ENCODE measurements around the gene ANKDD1A. TPM values are rescaled to one million over a fixed set of nuclear protein-coding genes. Genes with fewer than 3 reads are reported as not detected.
A peak's percentile ranks its signal among the peaks of the same experiment; 100 is the strongest.

The ANKDD1A gene
- 1 to 10 TPM in 2 of 4 donors, under 1 TPM in 1, not detected in 1; 0.81 to 3.9 (median 1.7) TPM for polyA plus RNA-seq
- long read RNA-seq, donor 1, result 0 reads
- long read RNA-seq, donor 2, partial matches to known transcripts, result 37 of 37 reads
- long read RNA-seq, donor 2, other reads (novel, unspliced or antisense), result 0 of 37 reads
- long read RNA-seq, donor 3, partial matches to known transcripts, result 113 of 113 reads
- long read RNA-seq, donor 3, other reads (novel, unspliced or antisense), result 0 of 113 reads
- long read RNA-seq, donor 4, result 0 reads
- long read RNA-seq, donor 5, partial matches to known transcripts, result 5 of 15 reads
- long read RNA-seq, donor 5, other reads (novel, unspliced or antisense), result 10 of 15 reads
- long read RNA-seq, donor 6, partial matches to known transcripts, result 170 of 170 reads
- long read RNA-seq, donor 6, other reads (novel, unspliced or antisense), result 0 of 170 reads
- long read RNA-seq, donor 7, partial matches to known transcripts, result 106 of 106 reads
- long read RNA-seq, donor 7, other reads (novel, unspliced or antisense), result 0 of 106 reads
- long read RNA-seq, donor 8, result 0 reads
- long read RNA-seq, donor 9, partial matches to known transcripts, result 24 of 24 reads
- long read RNA-seq, donor 9, other reads (novel, unspliced or antisense), result 0 of 24 reads
- long read RNA-seq, donor 10, partial matches to known transcripts, result 52 of 52 reads
- long read RNA-seq, donor 10, other reads (novel, unspliced or antisense), result 0 of 52 reads

GRCh38 chr15:64911311-64912186 lies at the start of gene ANKDD1A:
TSS of gene ANKDD1A (plus strand) at chr15:64911902. CDS start at chr15:64911931, 29 bp downstream.
- Histone ChIP-seq H3K27me3 (ENCODE audit: control insufficient read depth in 3 of 3, insufficient read depth in 3 of 3, low read length in 3 of 3) (peaks cover 0 to 17% (median 0%) of the 10 kb centered on the region in 3 donors), H3K4me1 (ENCODE audit: control insufficient read depth in 3 of 3, insufficient read depth in 2 of 3, low read depth in 1 of 3, low read length in 2 of 3) (peaks cover 0 to 4% (median 0%) of the 10 kb centered on the region in 3 donors), H3K4me3 (ENCODE audit: low read depth in 1 of 3, low read length in 3 of 3) (peak within 1 kb of the TSS in 2 of 3 donors; percentile 26 to 61), H3K27ac (ENCODE audit: low read depth in 1 of 3, low read length in 2 of 3) (no peak within 1 kb of the TSS), H3K9me3 (ENCODE audit: control insufficient read depth in 2 of 2, insufficient read depth in 1 of 2, low read depth in 1 of 2, low read length in 1 of 2) (peaks cover 0 to under 1% of the 10 kb centered on the region in 2 donors), H3K36me3 (ENCODE audit: control insufficient read depth in 3 of 3, insufficient read depth in 2 of 3, low read depth in 1 of 3, low read length in 3 of 3) (peaks cover 0 to 2% (median 0%) of the 10 kb centered on the region in 3 donors)
- FAIRE-seq (no peak), DNase-seq (peak; percentile 33 to 76)
- WGBS, 3 donors, result 0 to 4% (median 4%) methylated on average over 66 to 72 of the region's 72 CpGs

- FAIRE-seq, result no peak
- Histone ChIP-seq H3K4me3 (ENCODE audit: low read depth in 1 of 3, low read length in 3 of 3) (no peak overlapping the region), H3K27ac (ENCODE audit: low read depth in 1 of 3, low read length in 2 of 3) (peak overlapping the region in 1 of 3 donors; percentile 8), H3K4me1 (ENCODE audit: control insufficient read depth in 3 of 3, insufficient read depth in 2 of 3, low read depth in 1 of 3, low read length in 2 of 3) (peaks cover 0 to 9% (median 9%) of the 10 kb centered on the region in 3 donors), H3K27me3 (ENCODE audit: control insufficient read depth in 3 of 3, insufficient read depth in 3 of 3, low read length in 3 of 3) (no peaks in the 10 kb centered on the region), H3K36me3 (ENCODE audit: control insufficient read depth in 3 of 3, insufficient read depth in 2 of 3, low read depth in 1 of 3, low read length in 3 of 3) (peaks cover 0 to 81% (median 4%) of the 10 kb centered on the region in 3 donors), H3K9me3 (ENCODE audit: control insufficient read depth in 2 of 2, insufficient read depth in 1 of 2, low read depth in 1 of 2, low read length in 1 of 2) (no peaks in the 10 kb centered on the region)
- WGBS, 3 donors, result 89 to 96% (median 95%) methylated on average over 4 of the region's 4 CpGs
- DNase-seq, result no peak
These were observed 49.7 kb upstream of the ANKDD1A start for GRCh38 chr15:64861960-64862359.

GRCh38 chr15:64862408-64862807 lies 49.3 kb upstream of the ANKDD1A start:
- FAIRE-seq (no peak), DNase-seq (no peak)
- Histone ChIP-seq H3K27me3 (ENCODE audit: control insufficient read depth in 3 of 3, insufficient read depth in 3 of 3, low read length in 3 of 3) (no peaks in the 10 kb centered on the region), H3K36me3 (ENCODE audit: control insufficient read depth in 3 of 3, insufficient read depth in 2 of 3, low read depth in 1 of 3, low read length in 3 of 3) (peaks cover 0 to 82% (median 4%) of the 10 kb centered on the region in 3 donors), H3K9me3 (ENCODE audit: control insufficient read depth in 2 of 2, insufficient read depth in 1 of 2, low read depth in 1 of 2, low read length in 1 of 2) (no peaks in the 10 kb centered on the region), H3K4me3 (ENCODE audit: low read depth in 1 of 3, low read length in 3 of 3) (no peak overlapping the region), H3K4me1 (ENCODE audit: control insufficient read depth in 3 of 3, insufficient read depth in 2 of 3, low read depth in 1 of 3, low read length in 2 of 3) (peaks cover 0 to 8% (median 4%) of the 10 kb centered on the region in 3 donors), H3K27ac (ENCODE audit: low read depth in 1 of 3, low read length in 2 of 3) (peak overlapping the region in 1 of 3 donors; percentile 8)
- WGBS, 3 donors, result 94 to 100% (median 100%) methylated on average over 1 of the region's 1 CpG

DNA sequence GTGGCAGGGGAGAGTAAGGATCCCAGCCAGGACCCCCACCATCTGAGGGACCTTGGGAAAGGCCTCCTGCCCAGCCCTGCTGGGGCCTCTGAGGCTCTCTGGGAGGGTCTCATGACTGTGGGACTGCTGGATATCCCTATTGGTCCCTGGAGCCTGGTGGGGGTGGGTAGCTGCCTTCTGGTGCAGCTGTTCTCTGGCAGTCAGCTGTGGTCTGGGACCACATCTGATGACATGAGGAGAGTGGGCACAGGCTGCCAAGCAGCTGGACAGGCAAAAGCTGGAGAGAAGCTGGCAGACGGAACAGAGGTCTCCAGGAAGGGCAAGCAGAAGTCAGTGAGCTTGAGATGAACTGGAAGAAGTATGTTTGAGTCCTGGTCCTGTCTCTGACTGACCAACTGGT lies 47.6 kb upstream of the ANKDD1A start:
- no peak for FAIRE-seq
- Histone ChIP-seq H3K27ac (ENCODE audit: low read depth in 1 of 3, low read length in 2 of 3) (peak overlapping the region in 1 of 3 donors; percentile 18), H3K4me1 (ENCODE audit: control insufficient read depth in 3 of 3, insufficient read depth in 2 of 3, low read depth in 1 of 3, low read length in 2 of 3) (no peaks in the 10 kb centered on the region)

DNA sequence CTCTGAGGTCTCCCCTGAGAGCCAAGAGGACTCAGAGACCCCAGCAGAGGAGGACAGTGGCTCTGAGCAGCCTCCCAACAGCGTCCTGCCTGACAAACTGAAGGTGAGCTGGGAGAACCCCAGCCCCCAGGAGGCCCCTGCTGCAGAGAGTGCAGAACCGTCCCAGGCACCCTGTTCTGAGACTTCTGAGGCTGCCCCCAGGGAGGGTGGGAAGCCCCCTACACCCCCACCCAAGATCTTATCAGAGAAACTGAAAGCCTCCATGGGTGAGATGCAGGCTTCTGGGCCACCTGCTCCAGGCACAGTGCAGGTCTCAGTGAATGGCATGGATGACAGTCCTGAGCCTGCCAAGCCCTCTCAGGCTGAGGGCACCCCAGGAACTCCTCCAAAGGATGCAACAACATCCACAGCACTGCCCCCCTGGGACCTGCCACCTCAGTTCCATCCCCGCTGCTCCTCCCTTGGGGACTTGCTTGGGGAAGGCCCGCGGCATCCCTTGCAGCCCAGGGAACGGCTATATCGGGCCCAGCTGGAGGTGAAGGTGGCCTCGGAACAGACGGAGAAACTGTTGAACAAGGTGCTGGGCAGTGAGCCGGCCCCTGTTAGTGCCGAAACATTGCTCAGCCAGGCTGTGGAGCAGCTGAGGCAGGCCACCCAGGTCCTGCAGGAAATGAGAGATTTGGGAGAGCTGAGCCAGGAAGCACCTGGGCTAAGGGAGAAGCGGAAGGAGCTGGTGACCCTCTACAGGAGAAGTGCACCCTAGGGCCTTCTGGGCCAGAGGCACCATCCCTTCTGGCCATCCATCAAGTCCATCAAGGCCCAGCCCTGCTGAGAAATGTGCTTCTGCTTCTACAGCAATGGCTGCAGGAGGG lies 46.3 kb upstream of the ANKDD1A start:
- DNase-seq (no peak), FAIRE-seq (no peak)
- Histone ChIP-seq H3K27me3 (ENCODE audit: control insufficient read depth in 3 of 3, insufficient read depth in 3 of 3, low read length in 3 of 3) (no peaks in the 10 kb centered on the region), H3K4me3 (ENCODE audit: low read depth in 1 of 3, low read length in 3 of 3) (no peak overlapping the region), H3K36me3 (ENCODE audit: control insufficient read depth in 3 of 3, insufficient read depth in 2 of 3, low read depth in 1 of 3, low read length in 3 of 3) (peaks cover 0 to 67% (median 4%) of the 10 kb centered on the region in 3 donors), H3K4me1 (ENCODE audit: control insufficient read depth in 3 of 3, insufficient read depth in 2 of 3, low read depth in 1 of 3, low read length in 2 of 3) (no peaks in the 10 kb centered on the region), H3K9me3 (ENCODE audit: control insufficient read depth in 2 of 2, insufficient read depth in 1 of 2, low read depth in 1 of 2, low read length in 1 of 2) (no peaks in the 10 kb centered on the region), H3K27ac (ENCODE audit: low read depth in 1 of 3, low read length in 2 of 3) (peak overlapping the region in 1 of 3 donors; percentile 59)
- 80 to 87% (median 85%) methylated on average over 9 to 12 of the region's 12 CpGs for WGBS, 3 donors

More for the DNA sequence above, 47.6 kb upstream of the ANKDD1A start:
- peaks cover 0 to 77% (median 4%) of the 10 kb centered on the region in 3 donors for H3K36me3 ChIP-seq (ENCODE audit: control insufficient read depth in 3 of 3, insufficient read depth in 2 of 3, low read depth in 1 of 3, low read length in 3 of 3)
- 74 to 100% (median 84%) methylated on average over 1 of the region's 1 CpG for WGBS, 3 donors
- no peaks in the 10 kb centered on the region for H3K27me3 ChIP-seq (ENCODE audit: control insufficient read depth in 3 of 3, insufficient read depth in 3 of 3, low read length in 3 of 3)
- no peak overlapping the region for H3K4me3 ChIP-seq (ENCODE audit: low read depth in 1 of 3, low read length in 3 of 3)
- H3K9me3 ChIP-seq (ENCODE audit: control insufficient read depth in 2 of 2, insufficient read depth in 1 of 2, low read depth in 1 of 2, low read length in 1 of 2), result no peaks in the 10 kb centered on the region
- DNase-seq, result no peak

- DNase-seq (no peak), FAIRE-seq (no peak)
- Histone ChIP-seq H3K27ac (ENCODE audit: low read depth in 1 of 3, low read length in 2 of 3) (peak overlapping the region in 2 of 3 donors; percentile 30 to 59), H3K27me3 (ENCODE audit: control insufficient read depth in 3 of 3, insufficient read depth in 3 of 3, low read length in 3 of 3) (no peaks in the 10 kb centered on the region), H3K4me3 (ENCODE audit: low read depth in 1 of 3, low read length in 3 of 3) (no peak overlapping the region), H3K4me1 (ENCODE audit: control insufficient read depth in 3 of 3, insufficient read depth in 2 of 3, low read depth in 1 of 3, low read length in 2 of 3) (no peaks in the 10 kb centered on the region), H3K9me3 (ENCODE audit: control insufficient read depth in 2 of 2, insufficient read depth in 1 of 2, low read depth in 1 of 2, low read length in 1 of 2) (no peaks in the 10 kb centered on the region), H3K36me3 (ENCODE audit: control insufficient read depth in 3 of 3, insufficient read depth in 2 of 3, low read depth in 1 of 3, low read length in 3 of 3) (peaks cover 0 to 63% (median 4%) of the 10 kb centered on the region in 3 donors)
- 66 to 81% (median 68%) methylated on average over 6 of the region's 6 CpGs for WGBS, 3 donors
These were observed 45.6 kb upstream of the ANKDD1A start for GRCh38 chr15:64865998-64866520.

DNA sequence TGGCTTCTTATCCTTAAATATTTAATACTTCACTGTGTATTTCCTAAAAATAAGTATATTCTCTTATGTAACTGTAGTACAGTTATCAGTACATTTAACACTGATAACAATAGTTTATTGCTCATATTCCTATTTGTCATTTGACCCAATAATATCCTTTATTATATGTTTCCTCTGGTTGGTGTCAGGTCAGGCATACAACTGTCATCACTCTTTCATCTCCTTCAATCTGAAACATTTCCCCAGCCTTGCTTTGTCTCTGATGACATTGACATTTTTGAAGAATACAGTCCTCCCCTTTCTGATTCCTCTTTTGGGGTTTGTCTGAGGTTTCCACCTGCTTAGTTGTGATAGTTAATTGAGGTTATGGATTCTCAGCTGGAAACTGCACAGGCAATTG lies 42.2 kb upstream of the ANKDD1A start:
- Histone ChIP-seq H3K9me3 (ENCODE audit: control insufficient read depth in 2 of 2, insufficient read depth in 1 of 2, low read depth in 1 of 2, low read length in 1 of 2) (no peaks in the 10 kb centered on the region), H3K27me3 (ENCODE audit: control insufficient read depth in 3 of 3, insufficient read depth in 3 of 3, low read length in 3 of 3) (no peaks in the 10 kb centered on the region), H3K4me3 (ENCODE audit: low read depth in 1 of 3, low read length in 3 of 3) (no peak overlapping the region), H3K36me3 (ENCODE audit: control insufficient read depth in 3 of 3, insufficient read depth in 2 of 3, low read depth in 1 of 3, low read length in 3 of 3) (peaks cover 0 to 36% (median 4%) of the 10 kb centered on the region in 3 donors), H3K27ac (ENCODE audit: low read depth in 1 of 3, low read length in 2 of 3) (no peak overlapping the region), H3K4me1 (ENCODE audit: control insufficient read depth in 3 of 3, insufficient read depth in 2 of 3, low read depth in 1 of 3, low read length in 2 of 3) (no peaks in the 10 kb centered on the region)
- DNase-seq, result no peak
- FAIRE-seq, result no peak

All from small intestine (tissue), 16 donors.